SJSA1 (cell line): ENCODE results near the gene MRPL48. TPM values are rescaled to one million over a fixed set of nuclear protein-coding genes. Genes with fewer than 3 reads are reported as not detected.

Experiments
- DNase-seq, 2 experiments: peaks; one replicate each; pipeline ENCODE4 v3.0.0-alpha.2; 2015 to 2020; ENCODE audit warnings: low spot score in 2 of 2, low read depth in 1 of 2
- H3K27ac ChIP-seq: fragments of 250-450 bp; sonication (Bioruptor Pico); 2 replicates; pipeline ENCODE4 v1.5.1; 2020; ENCODE audit warnings: mild to moderate bottlenecking, moderate library complexity
- H3K27me3 ChIP-seq: fragments of 250-450 bp; sonication (Bioruptor Pico); replicated peaks from 2 replicates; pipeline ENCODE4 v1.5.1; 2020; ENCODE audit warnings: mild to moderate bottlenecking, moderate library complexity
- H3K36me3 ChIP-seq: fragments of 250-450 bp; sonication (Bioruptor Pico); 2 replicates; pipeline ENCODE4 v1.5.1; 2020; ENCODE audit warnings: mild to moderate bottlenecking
- H3K4me1 ChIP-seq: fragments of 250-450 bp; sonication (Bioruptor Pico); replicated peaks from 2 replicates; pipeline ENCODE4 v1.6.1; 2021; ENCODE audit warnings: mild to moderate bottlenecking
- H3K4me3 ChIP-seq: fragments of 250-450 bp; sonication (Bioruptor Pico); 2 replicates; pipeline ENCODE4 v1.5.1; 2020; ENCODE audit warnings: mild to moderate bottlenecking
- H3K9me3 ChIP-seq: fragments of 250-450 bp; sonication (Bioruptor Pico); replicated peaks from 2 replicates; pipeline ENCODE4 v1.5.1; 2020; ENCODE audit warnings: mild to moderate bottlenecking
- total RNA-seq: library from RNA; depleted of rRNA; stranded (reverse); fragments of >200 nt; shearing (Covaris generic); gene quantifications from 2 replicates; pipeline ENCODE4 v1.2.3, GENCODE V29; 2014

Gene MRPL48
- total RNA-seq, 1 experiment from 2014 or later, result 32.8 TPM

DNA sequence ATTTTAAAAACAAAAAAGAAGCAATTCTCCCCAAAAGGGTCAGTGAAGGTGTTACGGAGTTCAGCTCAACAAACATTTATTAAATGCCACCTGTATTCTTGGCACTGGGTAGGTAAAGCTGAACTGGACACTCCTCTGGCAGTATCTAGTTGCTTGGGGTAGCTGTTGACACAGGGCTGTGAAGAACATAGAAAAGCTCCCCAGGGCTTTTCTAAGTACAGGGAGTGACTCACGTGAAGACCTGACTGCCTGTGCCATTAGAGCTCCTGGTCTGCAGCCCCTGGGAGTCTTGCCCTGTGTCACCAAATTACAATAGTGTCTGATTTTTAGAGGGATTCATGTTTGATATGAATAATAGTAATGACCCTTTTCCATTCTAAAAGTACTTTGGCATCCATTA, 45.4 kb downstream of the MRPL48 start:
- DNase-seq, result no peak
- Histone ChIP-seq H3K4me3 (no peak overlapping the region), H3K27ac (no peak overlapping the region), H3K36me3 (no peaks in the 10 kb centered on the region), H3K4me1 (peaks cover 1% of the 10 kb centered on the region; the same call in 1 of the 2 replicates), H3K9me3 (no peaks in the 10 kb centered on the region), H3K27me3 (no peaks in the 10 kb centered on the region)

DNA sequence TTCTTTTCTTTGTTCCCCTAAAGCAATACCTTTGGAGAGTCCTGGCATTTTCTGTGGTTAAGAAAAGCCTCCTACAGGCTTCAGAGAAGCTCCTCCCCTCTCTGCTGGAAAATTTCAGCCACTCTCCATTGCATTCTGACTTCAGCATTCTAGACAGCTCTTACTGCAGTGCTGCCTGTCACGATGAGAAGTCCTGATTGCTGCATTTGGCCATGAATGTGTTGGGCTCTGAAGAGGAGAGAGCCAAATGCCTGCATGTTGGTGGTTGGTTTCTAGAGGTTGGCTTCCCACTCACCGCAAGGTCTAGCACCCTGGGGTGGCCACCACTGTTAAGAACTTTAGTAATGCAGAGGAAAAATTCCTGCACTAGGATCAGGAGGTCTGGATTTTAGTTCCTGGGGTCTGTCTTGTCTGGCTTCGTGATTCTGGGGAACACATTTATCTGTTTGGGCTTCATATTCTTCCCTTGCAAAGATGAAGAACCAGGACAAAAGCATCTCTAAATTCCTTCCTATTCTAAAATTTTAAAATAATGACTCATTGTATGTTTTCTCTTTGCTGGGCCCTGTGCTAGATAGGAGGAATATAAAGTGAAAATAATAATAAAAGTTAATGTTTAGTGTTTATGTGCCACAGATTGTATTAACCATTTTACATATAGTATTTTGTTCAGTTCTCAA, 50.9 kb downstream of the MRPL48 start:
- Histone ChIP-seq H3K27ac (no peak overlapping the region), H3K27me3 (no peaks in the 10 kb centered on the region), H3K9me3 (no peaks in the 10 kb centered on the region), H3K36me3 (no peaks in the 10 kb centered on the region; the same call in 1 of the 2 replicates), H3K4me3 (no peak overlapping the region), H3K4me1 (peaks cover 8% of the 10 kb centered on the region; the same call in 1 of the 2 replicates)
- peak in 1 of 2 experiments; percentile 2 for DNase-seq

DNA sequence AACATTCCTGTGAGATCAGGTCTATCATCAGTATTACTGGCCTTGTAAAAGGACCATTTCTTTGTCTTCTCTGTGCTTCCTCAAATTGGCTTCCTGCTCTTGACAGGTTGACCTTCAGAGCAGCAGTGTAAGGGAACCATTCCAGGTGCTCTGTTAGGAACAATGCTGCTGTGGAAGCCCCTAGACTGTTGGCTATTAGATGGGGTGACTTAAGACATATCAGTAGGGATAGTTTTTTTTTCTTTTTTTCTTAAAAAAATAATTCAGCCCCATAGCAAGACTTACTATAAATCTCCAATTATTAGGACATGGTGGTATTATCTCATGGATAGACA, 51.4 kb downstream of the MRPL48 start:
- peaks cover 8% of the 10 kb centered on the region; the same call in 1 of the 2 replicates for H3K4me1 ChIP-seq
- DNase-seq, result no peak
- H3K27ac ChIP-seq, result no peak overlapping the region
- no peaks in the 10 kb centered on the region for H3K9me3 ChIP-seq
- no peaks in the 10 kb centered on the region; the same call in 1 of the 2 replicates for H3K36me3 ChIP-seq
- H3K27me3 ChIP-seq, result no peaks in the 10 kb centered on the region
- no peak overlapping the region for H3K4me3 ChIP-seq

DNA sequence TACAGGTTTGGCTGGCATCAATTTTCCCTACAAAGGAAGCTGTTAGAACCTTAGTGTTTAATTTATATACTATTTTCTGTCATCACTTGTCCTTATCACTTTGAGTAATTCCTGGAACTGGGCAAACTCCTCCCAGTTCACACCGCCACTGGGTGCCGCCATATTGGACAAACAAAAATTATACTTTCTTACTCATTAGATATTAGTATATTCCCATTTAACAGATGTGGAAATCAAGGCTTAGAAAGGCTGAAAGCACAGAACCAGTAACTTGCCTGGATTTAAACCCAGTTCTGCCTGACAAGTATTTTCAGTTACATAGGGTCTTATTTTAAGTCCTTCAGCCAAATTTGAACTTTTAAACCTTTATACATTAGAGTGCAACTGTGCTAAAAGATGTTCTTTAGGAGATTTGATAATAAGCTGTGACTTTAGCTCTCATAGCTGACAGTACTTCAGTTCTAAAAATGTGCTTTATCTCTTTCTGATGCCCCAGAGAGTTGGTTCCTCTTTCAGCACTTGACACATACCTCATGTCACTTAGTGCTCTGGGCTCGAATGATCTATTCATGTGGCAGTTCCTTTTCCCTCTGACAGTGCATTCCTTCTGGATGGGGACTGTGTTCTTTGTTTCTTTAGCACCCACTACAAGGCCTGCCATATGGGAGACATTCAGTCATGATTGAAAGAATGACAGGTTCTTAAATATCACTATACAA, 63.5 kb downstream of the MRPL48 start:
- H3K9me3 ChIP-seq, result no peaks in the 10 kb centered on the region
- H3K4me3 ChIP-seq, result no peak overlapping the region
- no peaks in the 10 kb centered on the region for H3K4me1 ChIP-seq
- no peaks in the 10 kb centered on the region for H3K36me3 ChIP-seq
- DNase-seq, result no peak
- H3K27me3 ChIP-seq, result no peaks in the 10 kb centered on the region
- no peak overlapping the region for H3K27ac ChIP-seq

DNA sequence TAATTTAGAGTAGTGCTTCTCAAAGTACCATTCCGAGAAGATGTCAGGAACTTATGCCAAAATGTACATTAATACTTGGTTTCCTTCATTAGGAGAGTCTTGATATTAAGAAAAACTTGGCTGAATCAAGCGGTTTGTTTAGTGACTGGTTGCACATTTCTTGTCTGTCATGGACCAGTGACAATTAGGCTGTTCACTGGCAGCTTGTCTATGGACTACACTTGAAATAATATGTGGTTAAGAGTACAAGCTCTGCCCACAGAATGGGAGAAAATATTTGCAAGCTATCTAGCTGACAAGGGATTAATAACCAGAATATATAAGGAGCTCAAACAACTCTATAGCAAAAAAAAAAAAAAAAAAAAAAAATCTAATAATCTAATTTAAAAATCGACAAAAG, 64.4 kb downstream of the MRPL48 start:
- Histone ChIP-seq H3K4me3 (no peak overlapping the region), H3K4me1 (no peaks in the 10 kb centered on the region), H3K36me3 (no peaks in the 10 kb centered on the region), H3K27ac (no peak overlapping the region), H3K9me3 (no peaks in the 10 kb centered on the region), H3K27me3 (no peaks in the 10 kb centered on the region)
- no peak for DNase-seq

DNA sequence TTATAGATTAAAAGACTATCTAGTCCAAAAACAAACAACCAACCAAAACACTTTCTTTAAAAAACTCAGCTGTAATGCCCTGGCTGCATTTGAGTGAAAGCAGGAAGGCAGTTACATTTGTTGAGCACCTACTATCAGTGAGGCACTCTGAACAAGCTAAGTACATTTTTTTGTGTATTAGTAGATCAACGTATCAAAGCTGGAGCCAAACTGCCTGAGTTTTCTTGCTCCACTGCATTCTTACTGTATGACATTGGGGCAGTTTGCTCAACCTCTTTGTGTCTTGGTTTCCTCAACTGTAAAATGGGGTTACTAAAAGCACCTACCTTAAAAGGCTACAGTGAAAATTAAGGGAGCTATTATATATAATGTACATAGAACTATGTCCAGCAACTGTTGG, 67.0 kb downstream of the MRPL48 start:
- H3K4me1 ChIP-seq, result no peaks in the 10 kb centered on the region
- no peak for DNase-seq
- no peaks in the 10 kb centered on the region for H3K36me3 ChIP-seq
- no peaks in the 10 kb centered on the region for H3K9me3 ChIP-seq
- H3K27ac ChIP-seq, result no peak overlapping the region
- H3K4me3 ChIP-seq, result no peak overlapping the region
- no peaks in the 10 kb centered on the region for H3K27me3 ChIP-seq

DNA sequence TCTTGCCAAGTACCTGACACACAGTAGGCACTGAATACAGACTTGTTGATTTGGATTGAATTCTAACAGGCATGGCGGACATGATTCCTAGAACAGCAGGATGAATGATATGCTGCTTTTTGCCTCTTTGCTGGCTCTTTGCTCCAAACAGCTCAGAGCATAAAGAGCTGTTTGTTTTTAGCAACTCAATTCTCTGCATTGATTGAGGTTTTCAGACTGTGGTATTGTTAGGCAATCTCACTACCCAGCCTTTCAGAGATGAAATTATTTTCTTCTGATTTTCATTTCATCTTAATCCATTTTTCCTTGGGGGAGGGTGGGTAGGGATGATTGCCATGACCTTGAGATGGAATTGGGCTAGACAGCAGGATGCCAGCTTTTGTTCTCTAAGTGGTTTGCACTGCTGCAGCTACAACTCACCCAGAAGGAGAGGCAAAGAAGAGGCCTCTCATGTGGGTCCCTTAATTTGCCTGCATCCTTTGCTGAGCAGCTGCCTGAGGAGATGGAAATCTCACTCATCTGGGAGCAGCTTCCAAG, 68.4 kb downstream of the MRPL48 start:
- no peak for DNase-seq

DNA sequence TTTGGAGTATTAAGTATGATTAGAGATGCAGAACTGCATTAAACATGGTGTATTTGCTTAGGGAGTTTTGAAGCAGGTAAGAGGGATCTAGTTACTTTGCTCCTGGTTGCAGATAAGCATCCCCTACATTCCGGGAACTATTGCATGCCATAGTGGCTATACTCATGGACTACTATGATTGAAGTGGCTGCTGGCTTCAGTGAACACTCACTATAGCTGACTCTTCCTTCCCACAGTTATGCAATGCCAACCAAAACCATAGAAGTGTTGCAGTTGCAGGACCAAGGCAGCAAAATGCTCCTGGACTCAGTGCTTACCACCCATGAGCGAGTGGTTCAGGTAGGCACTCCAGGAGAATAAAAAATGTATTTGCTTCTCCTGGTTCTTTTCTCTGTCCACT, 72.0 kb downstream of the MRPL48 start:
- no peak for DNase-seq
- H3K4me1 ChIP-seq, result no peaks in the 10 kb centered on the region

More for the DNA sequence above, 68.4 kb downstream of the MRPL48 start:
- H3K4me3 ChIP-seq, result no peak overlapping the region
- H3K4me1 ChIP-seq, result no peaks in the 10 kb centered on the region
- no peaks in the 10 kb centered on the region for H3K36me3 ChIP-seq
- H3K27me3 ChIP-seq, result no peaks in the 10 kb centered on the region
- H3K27ac ChIP-seq, result no peak overlapping the region
- no peaks in the 10 kb centered on the region for H3K9me3 ChIP-seq

DNA sequence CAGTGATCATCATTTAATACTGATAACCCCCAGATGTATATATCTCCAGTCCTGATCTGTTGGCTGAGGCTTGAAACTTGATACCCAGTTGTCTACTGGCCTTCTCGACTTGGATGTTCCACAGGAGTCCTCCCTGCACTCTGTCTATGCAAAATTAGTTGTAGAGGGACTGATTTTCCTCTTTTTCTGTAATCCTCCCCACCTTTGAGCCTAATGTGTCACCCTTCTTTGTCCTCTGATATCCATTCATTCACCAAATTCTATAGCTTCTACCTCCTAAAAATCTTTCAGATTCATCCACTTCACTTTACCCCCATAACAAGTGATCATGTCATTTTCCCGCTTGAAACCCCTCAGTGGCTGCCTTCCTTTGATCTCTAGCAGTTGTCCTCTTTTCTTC, 72.5 kb downstream of the MRPL48 start:
- no peaks in the 10 kb centered on the region for H3K36me3 ChIP-seq
- no peak for DNase-seq
- no peak overlapping the region for H3K27ac ChIP-seq
- no peak overlapping the region for H3K4me3 ChIP-seq
- H3K27me3 ChIP-seq, result no peaks in the 10 kb centered on the region
- no peaks in the 10 kb centered on the region for H3K9me3 ChIP-seq
- H3K4me1 ChIP-seq, result no peaks in the 10 kb centered on the region

More for the DNA sequence above, 72.0 kb downstream of the MRPL48 start:
- H3K36me3 ChIP-seq, result no peaks in the 10 kb centered on the region
- no peak overlapping the region for H3K27ac ChIP-seq
- H3K27me3 ChIP-seq, result no peaks in the 10 kb centered on the region
- no peaks in the 10 kb centered on the region for H3K9me3 ChIP-seq
- H3K4me3 ChIP-seq, result no peak overlapping the region

DNA sequence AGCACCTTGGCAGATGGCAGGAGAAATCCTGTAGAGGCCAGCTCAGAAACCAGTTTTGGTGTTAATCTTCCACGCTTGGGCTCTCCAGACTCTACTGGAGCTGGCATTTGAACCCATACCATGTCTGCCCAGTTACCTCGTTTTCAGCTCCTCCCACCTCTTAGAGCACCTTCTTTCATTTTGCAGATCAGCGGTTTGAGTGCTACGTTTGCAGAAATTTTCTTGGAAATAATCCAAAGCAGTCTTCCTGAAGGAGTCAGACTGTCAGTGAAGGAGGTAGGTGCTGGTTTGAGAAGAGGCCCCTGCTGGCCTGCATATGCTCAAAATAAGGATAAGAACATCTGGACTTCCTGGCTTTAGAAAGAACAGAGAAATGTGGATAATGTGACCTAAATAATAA, 75.3 kb downstream of the MRPL48 start:
- Histone ChIP-seq H3K4me3 (no peak overlapping the region), H3K27me3 (no peaks in the 10 kb centered on the region), H3K4me1 (0 out of 2 replicates have a peak, but pooled peaks cover 3% of the 10 kb centered on the region), H3K27ac (no peak overlapping the region), H3K36me3 (no peaks in the 10 kb centered on the region), H3K9me3 (no peaks in the 10 kb centered on the region)
- DNase-seq, result no peak

DNA sequence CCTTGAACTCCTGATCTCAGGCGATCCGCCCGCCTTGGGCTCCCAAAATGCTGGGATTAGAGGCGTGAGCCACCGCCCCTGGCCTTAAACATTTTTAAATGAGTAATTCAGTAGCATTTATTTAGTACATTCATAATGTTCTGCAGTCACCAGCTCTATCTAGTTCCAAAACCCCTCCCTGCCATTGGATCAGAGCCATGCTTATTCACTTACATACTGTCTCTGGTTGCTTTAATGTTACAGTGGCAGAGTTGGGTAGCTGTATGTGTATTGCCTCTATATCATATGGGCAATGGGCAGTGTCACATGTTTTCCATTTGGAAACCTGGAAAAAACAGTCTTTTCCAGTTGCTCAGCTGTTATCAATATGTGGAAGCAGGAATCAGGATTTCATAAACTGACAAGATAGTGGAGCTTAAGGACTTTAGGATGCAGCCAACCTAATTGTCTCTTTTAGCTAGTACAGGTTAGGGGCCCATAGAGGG, 78.5 kb downstream of the MRPL48 start:
- Histone ChIP-seq H3K27me3 (no peaks in the 10 kb centered on the region), H3K4me1 (0 out of 2 replicates have a peak, but pooled peaks cover 3% of the 10 kb centered on the region), H3K27ac (no peak overlapping the region), H3K4me3 (no peak overlapping the region), H3K36me3 (no peaks in the 10 kb centered on the region), H3K9me3 (no peaks in the 10 kb centered on the region)
- DNase-seq, result no peak

DNA sequence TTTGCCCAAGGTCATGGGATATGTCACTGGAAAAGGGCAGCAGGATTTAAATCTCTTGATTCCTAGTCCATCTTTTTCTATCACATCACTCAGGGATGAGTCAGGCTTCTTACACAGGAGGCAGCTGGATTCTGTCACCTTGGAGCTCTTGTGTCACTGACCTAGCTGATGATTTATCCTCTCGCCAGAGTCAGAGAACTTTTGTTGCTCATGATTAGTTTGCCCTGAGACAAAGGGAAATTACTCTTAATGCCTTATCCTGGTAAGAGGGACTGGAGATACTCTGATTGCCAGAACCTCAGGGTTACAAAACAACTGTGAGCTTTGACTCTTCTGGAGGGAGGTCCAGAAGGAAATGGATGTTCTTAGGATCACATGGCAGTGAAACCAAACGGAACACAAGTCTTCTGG, 78.9 kb downstream of the MRPL48 start:
- H3K4me3 ChIP-seq, result no peak overlapping the region
- no peak overlapping the region for H3K27ac ChIP-seq
- no peaks in the 10 kb centered on the region for H3K27me3 ChIP-seq
- H3K4me1 ChIP-seq, result 0 out of 2 replicates have a peak, but pooled peaks cover 3% of the 10 kb centered on the region
- no peaks in the 10 kb centered on the region for H3K9me3 ChIP-seq
- peak in 1 of 2 experiments; percentile 3 for DNase-seq
- H3K36me3 ChIP-seq, result peaks cover 3% of the 10 kb centered on the region; the same call in 1 of the 2 replicates

DNA sequence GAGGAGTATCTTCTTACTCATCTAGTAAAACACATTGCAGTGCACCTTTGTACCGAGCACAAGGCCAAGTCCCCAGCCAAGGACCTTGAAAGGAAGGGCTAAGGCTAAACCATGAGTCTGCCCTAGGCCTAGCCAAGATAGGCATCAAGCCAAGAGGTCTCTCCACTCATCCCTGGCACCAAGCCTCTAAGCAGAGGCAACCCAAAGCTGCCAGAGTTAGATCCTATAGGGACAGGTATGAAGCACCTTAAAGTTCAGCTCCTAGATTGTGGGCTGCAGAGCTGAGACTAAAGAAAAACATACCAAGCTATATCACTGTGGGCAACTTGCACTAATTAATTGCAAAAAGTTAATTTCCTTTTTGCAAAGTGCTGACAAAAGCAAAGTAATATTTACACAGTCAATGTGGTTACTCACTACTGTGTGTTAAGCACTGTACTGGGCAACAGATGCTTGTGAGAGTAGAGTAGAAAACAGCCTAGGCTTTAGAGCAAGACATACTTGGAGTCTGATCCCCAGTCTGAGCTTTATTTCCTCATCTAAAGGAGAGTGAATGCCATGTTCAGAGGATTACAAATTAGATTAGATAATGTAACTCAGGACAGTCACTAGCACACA, 81.8 kb downstream of the MRPL48 start:
- H3K27ac ChIP-seq, result no peak overlapping the region

More for the DNA sequence above, 81.8 kb downstream of the MRPL48 start:
- DNase-seq, result no peak
- Histone ChIP-seq H3K9me3 (no peaks in the 10 kb centered on the region), H3K4me1 (0 out of 2 replicates have a peak, but pooled peaks cover 3% of the 10 kb centered on the region), H3K27me3 (no peaks in the 10 kb centered on the region), H3K4me3 (no peak overlapping the region), H3K36me3 (peaks cover 9% of the 10 kb centered on the region; the same call in 1 of the 2 replicates)
